ENCODE data around the gene VAV2.

Gene VAV2

DNA sequence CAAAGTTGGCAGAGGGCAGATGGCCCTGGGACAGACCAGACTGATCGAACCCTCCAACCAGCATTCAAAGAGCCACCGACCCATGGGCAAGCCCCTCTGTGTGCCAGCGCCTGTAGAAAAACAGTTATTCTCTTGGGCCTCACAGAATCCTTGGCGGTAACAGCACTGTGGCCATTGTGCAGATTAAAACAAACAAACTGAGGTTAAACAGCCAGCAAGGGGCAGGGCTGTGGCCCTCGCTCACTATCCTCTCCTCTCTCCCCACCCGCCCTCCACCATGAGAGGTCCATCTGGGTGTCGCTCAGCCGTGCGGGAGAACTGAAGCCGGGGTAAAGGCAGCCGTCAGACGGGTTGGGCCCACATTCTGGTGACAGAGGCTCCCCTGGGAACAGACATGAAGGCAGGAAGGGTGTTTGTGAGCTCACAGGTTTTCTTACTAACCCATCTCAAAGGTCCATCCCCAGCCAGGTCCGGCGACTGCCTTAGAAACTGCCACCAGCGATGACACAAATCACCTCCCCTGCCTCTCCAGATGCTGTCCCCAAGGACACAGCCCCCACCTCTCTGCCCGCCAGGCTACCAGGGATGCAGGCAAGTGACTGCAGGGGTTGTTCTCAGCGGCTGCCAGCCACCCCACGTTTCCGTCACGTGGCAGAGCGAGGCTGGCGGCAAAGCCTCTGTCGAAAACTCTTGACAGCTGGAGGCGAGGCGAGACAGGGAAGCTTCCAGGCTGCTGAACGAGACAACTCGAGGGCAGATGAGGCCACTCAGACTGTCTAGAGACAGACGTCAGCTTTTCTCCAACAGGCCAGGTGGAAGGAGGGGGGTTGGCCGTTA, 178.2 kb downstream of the VAV2 start:
- no peak for DNase-seq (ENCODE audit: low read depth)

DNA sequence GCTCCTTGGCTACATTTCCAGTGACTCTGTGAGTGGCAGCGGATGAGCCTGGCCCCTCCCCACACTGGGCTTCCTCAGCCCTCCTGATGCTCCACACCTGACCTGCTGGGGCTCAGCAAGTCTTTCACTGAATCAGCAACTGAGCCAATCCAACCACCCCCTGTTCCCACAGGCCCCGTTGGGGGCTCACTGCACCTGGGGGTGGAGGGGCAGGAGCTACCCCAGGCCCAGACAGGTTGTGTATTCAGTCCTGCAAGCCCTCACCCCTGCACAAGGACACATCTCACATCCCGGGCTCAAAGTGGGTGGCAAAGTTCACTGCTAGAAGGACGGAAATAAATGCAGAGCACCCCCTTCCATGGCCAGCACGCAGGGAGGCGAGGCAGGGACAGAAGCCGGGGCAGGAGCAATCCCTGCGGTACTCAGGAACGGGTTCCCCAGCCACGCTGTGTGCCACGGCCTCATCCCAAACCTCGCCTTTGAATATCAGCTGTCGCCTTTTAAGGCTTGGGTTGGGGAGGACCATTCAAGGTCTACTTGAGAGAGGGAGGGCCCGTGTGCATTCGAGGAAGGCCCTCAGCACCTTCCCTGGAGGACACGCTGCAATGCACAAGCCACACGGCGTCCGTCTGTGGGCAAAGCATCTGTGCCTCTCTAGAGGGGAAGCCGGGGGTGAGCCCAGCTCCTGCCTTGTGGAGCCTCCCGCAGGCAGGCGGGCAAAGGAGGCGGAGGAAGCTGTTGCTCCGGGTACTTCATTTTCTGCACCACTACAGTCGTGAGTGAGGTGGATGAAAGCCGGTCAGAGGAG, 179.0 kb downstream of the VAV2 start:
- no peak for DNase-seq (ENCODE audit: low read depth)

- no peak for DNase-seq (ENCODE audit: low read depth)
Measured at GRCh38 chr9:133812077-133812868, 179.9 kb downstream of the VAV2 start.

DNA sequence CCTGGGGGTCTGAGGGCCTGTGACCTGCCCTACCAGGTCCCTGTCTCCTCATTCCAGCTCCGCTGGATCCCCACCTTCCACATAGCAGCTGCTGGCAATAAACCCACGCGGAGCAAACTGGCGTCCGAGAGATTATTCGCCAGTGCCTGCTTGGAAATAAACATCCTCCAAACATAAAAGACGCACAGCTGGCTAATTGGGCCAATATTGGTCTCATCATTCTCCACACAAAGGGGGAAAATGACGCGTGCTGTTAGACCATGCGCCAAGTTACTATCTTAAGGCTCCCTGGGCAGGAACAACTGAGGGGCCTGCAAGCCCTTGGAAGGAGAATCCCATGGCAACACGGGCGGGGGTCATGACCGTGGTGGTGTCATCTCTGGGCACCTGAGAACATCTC, 180.7 kb downstream of the VAV2 start:
- DNase-seq (ENCODE audit: low read depth) = no peak

- DNase-seq (ENCODE audit: low read depth) = no peak
Measured at GRCh38 chr9:133810556-133811195, 181.4 kb downstream of the VAV2 start.

DNA sequence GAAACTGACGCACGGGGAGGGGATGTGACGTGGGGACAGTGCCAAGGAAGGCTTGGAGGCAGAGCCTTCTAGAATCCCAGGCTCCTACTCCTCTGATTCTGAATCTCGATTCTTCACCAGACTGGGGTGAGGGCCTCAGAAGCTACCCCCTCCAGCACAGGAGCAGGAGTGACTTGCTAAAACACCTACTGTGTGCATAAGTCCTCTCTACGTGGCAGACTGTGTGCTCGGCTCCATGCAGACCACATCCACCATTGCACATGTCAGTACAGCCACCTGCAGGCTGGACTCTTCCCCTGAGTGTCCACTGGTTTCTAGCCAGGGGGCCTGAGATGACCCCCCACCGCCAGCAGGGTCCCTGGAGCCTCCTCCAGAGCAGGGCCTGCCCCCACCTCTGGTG, 182.8 kb downstream of the VAV2 start:
- DNase-seq (ENCODE audit: low read depth) = no peak

- no peak for DNase-seq (ENCODE audit: low read depth)
Measured at GRCh38 chr9:133807818-133808217, 184.3 kb downstream of the VAV2 start.

DNA sequence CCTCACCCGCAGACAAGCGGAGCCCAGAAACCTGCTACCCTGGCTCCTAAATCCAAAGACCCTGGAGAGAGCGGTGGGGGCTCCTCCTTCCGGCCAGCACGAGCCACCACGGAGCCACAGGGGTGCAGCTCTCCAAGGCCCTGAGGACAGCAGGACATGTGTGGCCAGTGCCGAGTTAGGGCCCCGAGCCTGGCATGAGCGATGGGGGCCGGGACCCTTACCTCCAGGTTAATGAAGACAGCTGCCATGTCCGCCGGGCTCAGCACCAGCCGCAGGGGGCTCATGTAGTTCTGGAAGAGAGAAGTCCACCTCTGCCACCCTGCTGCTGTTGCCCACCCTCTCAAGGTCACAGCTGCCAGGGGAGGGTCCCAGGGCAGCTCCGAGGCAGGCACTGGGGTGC, 185.1 kb downstream of the VAV2 start:
- DNase-seq (ENCODE audit: low read depth) = no peak

DNA sequence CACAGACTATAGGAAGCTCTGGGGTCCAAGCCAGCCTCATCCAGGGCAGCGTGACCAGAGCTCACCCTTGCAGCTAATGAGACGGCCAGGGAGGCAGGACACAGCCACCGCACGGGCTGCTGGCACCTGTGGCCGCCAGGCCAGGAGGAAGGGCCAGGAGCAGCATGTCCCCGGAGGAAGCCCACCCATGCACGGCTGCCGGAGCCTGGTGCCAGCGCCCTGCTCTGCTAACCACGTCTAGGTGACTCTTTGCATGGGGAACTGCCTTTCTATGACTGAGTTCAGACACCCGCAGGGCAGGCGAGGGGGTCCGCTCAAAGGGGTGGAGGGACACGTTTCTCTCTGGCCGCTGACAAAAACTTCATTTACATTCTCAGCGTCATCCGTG, 185.5 kb downstream of the VAV2 start:
- DNase-seq (ENCODE audit: low read depth) = no peak

GRCh38 chr9:133805876-133806622, 186.1 kb downstream of the VAV2 start:
- DNase-seq (ENCODE audit: low read depth) = no peak

GRCh38 chr9:133804199-133804598, 187.9 kb downstream of the VAV2 start:
- no peak for DNase-seq (ENCODE audit: low read depth)

DNA sequence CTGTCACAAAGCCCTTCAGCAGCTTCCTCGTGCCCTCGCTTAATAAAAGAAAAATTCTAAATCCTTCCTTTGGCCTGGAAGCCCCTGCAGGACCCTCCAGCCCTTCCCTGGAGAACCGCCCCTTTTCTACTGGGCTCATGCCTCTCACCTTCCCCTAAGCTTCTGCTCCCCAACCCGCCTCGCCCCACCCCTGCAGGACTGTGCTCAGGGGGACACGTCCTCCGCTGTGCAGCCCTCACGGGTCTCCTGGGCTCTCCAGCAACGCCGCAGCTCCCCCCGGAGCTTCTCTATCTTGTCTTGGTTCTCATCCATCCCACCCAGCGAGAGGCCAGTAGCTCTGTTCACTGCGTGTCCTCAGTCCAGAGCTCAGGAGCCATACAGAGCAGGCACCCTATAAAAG, 188.4 kb downstream of the VAV2 start:
- no peak for DNase-seq (ENCODE audit: low read depth)

DNA sequence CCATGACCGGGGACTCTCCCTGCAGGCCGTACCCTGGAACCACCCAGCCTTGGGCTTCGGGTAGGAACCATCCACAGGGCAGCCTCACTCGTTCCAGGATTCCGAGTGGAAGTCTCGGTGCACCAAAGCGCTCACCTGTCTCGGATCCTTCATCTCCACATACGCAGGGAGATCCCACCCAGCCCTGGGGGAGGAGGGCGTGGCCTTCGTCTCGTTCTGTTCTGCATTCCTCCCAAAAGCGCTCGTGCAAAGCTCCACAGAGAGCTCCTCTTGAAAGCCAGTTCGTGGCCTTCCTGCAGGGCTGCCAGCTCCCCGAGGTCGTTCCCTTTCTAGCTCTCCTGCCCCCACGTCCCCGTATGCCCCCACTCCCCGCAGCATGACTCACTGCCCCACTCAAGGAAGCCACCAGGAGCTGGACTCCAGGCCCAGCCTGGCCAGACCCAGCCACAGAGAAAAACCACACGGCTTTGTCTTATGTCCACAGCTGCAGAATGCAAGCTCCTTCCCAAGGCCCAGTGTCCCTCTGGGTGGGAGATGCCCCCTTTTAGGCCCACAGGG, 189.0 kb downstream of the VAV2 start:
- no peak for DNase-seq (ENCODE audit: low read depth)

- DNase-seq (ENCODE audit: low read depth) = no peak
Measured at GRCh38 chr9:133801739-133802138, 190.4 kb downstream of the VAV2 start.

DNA sequence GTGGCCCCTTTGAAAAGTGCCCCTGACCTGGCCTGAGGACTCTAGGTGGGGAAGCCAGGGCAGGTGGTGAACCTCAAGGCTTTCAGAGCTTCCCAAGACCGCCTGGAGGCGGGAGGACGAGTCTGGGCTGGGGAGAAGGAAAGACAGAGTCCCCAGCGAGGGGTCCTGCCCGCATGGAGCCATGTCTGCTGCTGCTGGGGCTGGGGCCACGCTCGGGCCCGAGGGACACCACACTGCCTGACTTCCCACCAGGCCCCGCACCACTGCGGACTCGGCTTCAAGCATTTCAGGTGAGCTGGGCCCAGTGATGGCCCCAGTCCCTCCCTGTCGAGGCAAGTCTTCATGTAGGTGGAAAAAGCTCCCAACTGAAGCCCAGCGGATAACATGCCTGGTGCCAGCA, 191.9 kb downstream of the VAV2 start:
- DNase-seq (ENCODE audit: low read depth) = no peak

- DNase-seq (ENCODE audit: low read depth) = no peak
Measured at GRCh38 chr9:133799716-133800115, 192.4 kb downstream of the VAV2 start.

DNA sequence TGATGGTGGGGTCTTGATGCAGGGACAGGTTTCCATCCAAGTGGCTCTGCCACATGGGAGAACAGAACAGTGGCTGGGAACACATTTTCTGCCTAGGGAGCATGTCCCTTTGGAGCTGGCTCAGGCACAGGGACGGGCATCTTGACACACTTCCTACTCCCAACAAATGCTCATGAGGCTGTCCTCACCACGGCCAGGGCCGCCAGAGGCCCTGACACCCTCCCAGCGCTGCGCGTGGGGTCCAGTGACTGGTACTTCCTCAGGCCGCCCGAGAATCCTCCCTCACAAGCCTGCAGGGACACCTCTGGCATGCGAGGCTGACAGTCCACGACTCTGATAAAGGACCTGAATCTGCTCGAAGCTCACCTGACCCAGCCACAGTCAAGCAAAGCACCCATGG, 193.0 kb downstream of the VAV2 start:
- DNase-seq (ENCODE audit: low read depth) = no peak

- no peak for DNase-seq (ENCODE audit: low read depth)
Measured at GRCh38 chr9:133798160-133798559, 194.0 kb downstream of the VAV2 start.

DNA sequence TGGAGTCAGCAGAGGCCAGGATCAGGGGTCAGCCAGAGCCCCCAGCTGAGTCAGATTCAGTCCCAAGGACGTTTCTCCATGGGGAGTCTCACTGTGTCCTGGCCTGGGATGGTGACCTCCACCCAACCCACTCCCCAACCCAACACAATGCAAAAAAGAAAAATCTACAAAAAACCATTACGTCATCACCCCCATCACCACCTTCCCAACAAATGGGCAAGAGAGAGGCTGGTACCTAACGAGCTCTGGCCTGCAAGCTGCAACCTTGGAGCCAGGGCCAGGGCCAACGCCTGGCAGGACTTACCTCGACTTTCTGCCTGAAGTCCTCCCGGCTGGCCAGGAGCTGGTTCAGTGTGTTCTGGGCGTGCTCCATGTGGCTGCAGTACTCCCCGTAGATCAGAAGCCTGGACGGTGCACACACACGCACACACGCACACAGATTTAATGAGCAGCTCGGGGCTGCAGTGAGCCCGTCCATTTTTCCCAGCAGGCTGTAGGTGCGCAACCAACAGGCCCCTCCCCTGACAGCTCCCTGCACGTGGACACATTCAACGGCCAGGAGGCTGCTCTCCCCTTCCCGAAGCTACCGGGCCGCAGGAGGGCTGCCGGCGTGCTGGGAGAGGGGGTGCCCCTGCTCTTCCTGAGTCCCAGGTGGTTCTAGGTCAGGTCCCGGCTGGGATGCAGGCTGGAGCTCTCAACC, 194.6 kb downstream of the VAV2 start:
- DNase-seq (ENCODE audit: low read depth) = no peak

- no peak for DNase-seq (ENCODE audit: low read depth)
Measured at GRCh38 chr9:133796562-133796961, 195.6 kb downstream of the VAV2 start.

Measured in ELR (cell line).